ENCODE results near the gene EMCN. TPM values are rescaled to one million over a fixed set of nuclear protein-coding genes. Genes with fewer than 3 reads are reported as not detected.
"Not testable (repeated sequence)": the region's sequence is repeated elsewhere in the genome, so short reads cannot be mapped to it uniquely, and the experiment has no call there.

EMCN gene
- total RNA-seq, 1 donor from 2014 or later = not detected

DNA sequence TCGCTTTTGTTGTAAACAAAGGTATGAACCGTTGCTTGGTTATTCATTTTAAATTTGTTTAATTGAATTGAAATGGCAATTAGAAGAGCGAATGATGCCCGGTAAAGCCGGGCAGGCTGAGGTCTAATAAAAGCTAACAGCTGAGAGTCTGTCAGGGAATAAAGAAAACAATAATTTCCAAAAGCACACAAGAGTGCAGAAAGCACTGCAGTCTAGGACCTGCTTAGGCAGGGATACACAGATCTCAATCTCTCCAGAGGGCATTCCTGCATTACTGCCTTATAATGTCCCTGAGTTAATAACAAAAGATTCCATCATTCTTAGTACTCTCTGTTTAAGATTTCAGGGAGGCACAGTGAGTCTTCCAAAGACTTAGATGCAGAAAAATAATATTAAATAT, 27.6 kb upstream of the EMCN start:
- H3K27ac Mint-ChIP-seq = no peak overlapping the region
- Histone ChIP-seq H3K36me3 (no peaks in the 10 kb centered on the region), H3K9me3 (ENCODE audit: low read depth) (no peaks in the 10 kb centered on the region), H4K20me1 (ENCODE audit: low read depth) (no peaks in the 10 kb centered on the region), H3K79me2 (ENCODE audit: low read depth) (no peaks in the 10 kb centered on the region), H3K9ac (no peak overlapping the region), H3F3A (ENCODE audit: low read depth) (no peaks in the 10 kb centered on the region), H2AFZ (replicated peaks) (peak overlapping the region; percentile 68), H3K4me1 (peaks cover 5% of the 10 kb centered on the region), H3K27me3 (no peaks in the 10 kb centered on the region), H3K27ac (no peak overlapping the region), H3K4me3 (no peak overlapping the region), H3K4me2 (no peak overlapping the region)
- H3K4me3 Mint-ChIP-seq = no peak overlapping the region
- DNase-seq (ENCODE audit: low spot score) = no peak
- no peak for TF ChIP-seq EZH2 (IDR thresholded peaks at IDR 0.05)
- H3K36me3 Mint-ChIP-seq = no peaks in the 10 kb centered on the region
- no peaks in the 10 kb centered on the region for H3K9me3 Mint-ChIP-seq
- no peaks in the 10 kb centered on the region for H3K4me1 Mint-ChIP-seq
- no peaks in the 10 kb centered on the region for H3K27me3 Mint-ChIP-seq (ENCODE audit: insufficient read depth, low read depth)

- Histone ChIP-seq H3K4me3 (no peak overlapping the region), H3K9ac (no peak overlapping the region), H3F3A (ENCODE audit: low read depth) (no peaks in the 10 kb centered on the region), H3K79me2 (ENCODE audit: low read depth) (no peaks in the 10 kb centered on the region), H3K27ac (no peak overlapping the region), H3K9me3 (ENCODE audit: low read depth) (no peaks in the 10 kb centered on the region), H3K36me3 (no peaks in the 10 kb centered on the region), H2AFZ (replicated peaks) (no peak overlapping the region), H4K20me1 (ENCODE audit: low read depth) (no peaks in the 10 kb centered on the region), H3K4me1 (peaks cover under 1% of the 10 kb centered on the region), H3K4me2 (no peak overlapping the region), H3K27me3 (no peaks in the 10 kb centered on the region)
- no peak overlapping the region for H3K4me3 Mint-ChIP-seq
- no peaks in the 10 kb centered on the region for H3K27me3 Mint-ChIP-seq (ENCODE audit: insufficient read depth, low read depth)
- H3K9me3 Mint-ChIP-seq = peaks cover 7% of the 10 kb centered on the region
- no peak overlapping the region for H3K27ac Mint-ChIP-seq
- no peaks in the 10 kb centered on the region for H3K36me3 Mint-ChIP-seq
- TF ChIP-seq EZH2phosphoT487 (IDR thresholded peaks at IDR 0.05) = no peak
- TF ChIP-seq EZH2 (IDR thresholded peaks at IDR 0.05) = no peak
- TF ChIP-seq, protein P1, sequence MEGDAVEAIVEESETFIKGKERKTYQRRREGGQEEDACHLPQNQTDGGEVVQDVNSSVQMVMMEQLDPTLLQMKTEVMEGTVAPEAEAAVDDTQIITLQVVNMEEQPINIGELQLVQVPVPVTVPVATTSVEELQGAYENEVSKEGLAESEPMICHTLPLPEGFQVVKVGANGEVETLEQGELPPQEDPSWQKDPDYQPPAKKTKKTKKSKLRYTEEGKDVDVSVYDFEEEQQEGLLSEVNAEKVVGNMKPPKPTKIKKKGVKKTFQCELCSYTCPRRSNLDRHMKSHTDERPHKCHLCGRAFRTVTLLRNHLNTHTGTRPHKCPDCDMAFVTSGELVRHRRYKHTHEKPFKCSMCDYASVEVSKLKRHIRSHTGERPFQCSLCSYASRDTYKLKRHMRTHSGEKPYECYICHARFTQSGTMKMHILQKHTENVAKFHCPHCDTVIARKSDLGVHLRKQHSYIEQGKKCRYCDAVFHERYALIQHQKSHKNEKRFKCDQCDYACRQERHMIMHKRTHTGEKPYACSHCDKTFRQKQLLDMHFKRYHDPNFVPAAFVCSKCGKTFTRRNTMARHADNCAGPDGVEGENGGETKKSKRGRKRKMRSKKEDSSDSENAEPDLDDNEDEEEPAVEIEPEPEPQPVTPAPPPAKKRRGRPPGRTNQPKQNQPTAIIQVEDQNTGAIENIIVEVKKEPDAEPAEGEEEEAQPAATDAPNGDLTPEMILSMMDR (IDR thresholded peaks at IDR 0.05) = no peak
- H3K4me1 Mint-ChIP-seq = no peaks in the 10 kb centered on the region
- no peak for DNase-seq (ENCODE audit: low spot score)
Measured at GRCh38 chr4:100540131-100540530, 22.3 kb upstream of the EMCN start.

- no peak overlapping the region for H2AFZ ChIP-seq (replicated peaks)
- H3K4me1 ChIP-seq = no peaks in the 10 kb centered on the region
- Mint-ChIP-seq H3K36me3 (no peaks in the 10 kb centered on the region), H3K4me1 (no peaks in the 10 kb centered on the region), H3K4me3 (no peak overlapping the region), H3K27me3 (ENCODE audit: insufficient read depth, low read depth) (no peaks in the 10 kb centered on the region), H3K9me3 (peaks cover 7% of the 10 kb centered on the region), H3K27ac (no peak overlapping the region)
- no peaks in the 10 kb centered on the region for H3K9me3 ChIP-seq (ENCODE audit: low read depth)
- no peak for DNase-seq (ENCODE audit: low spot score)
- H3K4me3 ChIP-seq = no peak overlapping the region
- H3K4me2 ChIP-seq = no peak overlapping the region
- no peak overlapping the region for H3K9ac ChIP-seq
- no peaks in the 10 kb centered on the region for H3F3A ChIP-seq (ENCODE audit: low read depth)
- no peak overlapping the region for H3K27ac ChIP-seq
- no peaks in the 10 kb centered on the region for H3K36me3 ChIP-seq
- no peaks in the 10 kb centered on the region for H3K27me3 ChIP-seq
- no peaks in the 10 kb centered on the region for H3K79me2 ChIP-seq (ENCODE audit: low read depth)
- H4K20me1 ChIP-seq (ENCODE audit: low read depth) = no peaks in the 10 kb centered on the region
- TF ChIP-seq EZH2phosphoT487 (IDR thresholded peaks at IDR 0.05) = no peak
- no peak for TF ChIP-seq EZH2 (IDR thresholded peaks at IDR 0.05)
- TF ChIP-seq, protein P1 (IDR thresholded peaks at IDR 0.05) = no peak
Measured at GRCh38 chr4:100539706-100540105, 21.9 kb upstream of the EMCN start.

GRCh38 chr4:100533741-100534140, 15.9 kb upstream of the EMCN start:
- Histone ChIP-seq H3K4me3 (no peak overlapping the region), H3K9ac (no peak overlapping the region), H3K27ac (no peak overlapping the region), H3K4me2 (no peak overlapping the region), H3F3A (ENCODE audit: low read depth) (no peaks in the 10 kb centered on the region), H3K9me3 (ENCODE audit: low read depth) (no peaks in the 10 kb centered on the region), H3K79me2 (ENCODE audit: low read depth) (no peaks in the 10 kb centered on the region), H3K27me3 (no peaks in the 10 kb centered on the region), H3K4me1 (no peaks in the 10 kb centered on the region), H2AFZ (replicated peaks) (no peak overlapping the region), H4K20me1 (ENCODE audit: low read depth) (no peaks in the 10 kb centered on the region), H3K36me3 (no peaks in the 10 kb centered on the region)
- Mint-ChIP-seq H3K36me3 (no peaks in the 10 kb centered on the region), H3K27ac (no peak overlapping the region), H3K27me3 (ENCODE audit: insufficient read depth, low read depth) (no peaks in the 10 kb centered on the region), H3K4me3 (no peak overlapping the region), H3K4me1 (no peaks in the 10 kb centered on the region), H3K9me3 (peaks cover 16% of the 10 kb centered on the region)
- TF ChIP-seq EZH2phosphoT487 (IDR thresholded peaks at IDR 0.05) = no peak
- TF ChIP-seq, protein P1 (IDR thresholded peaks at IDR 0.05) = no peak
- no peak for TF ChIP-seq EZH2 (IDR thresholded peaks at IDR 0.05)
- DNase-seq (ENCODE audit: low spot score) = no peak

GRCh38 chr4:100530161-100530560, 12.3 kb upstream of the EMCN start:
- not testable (repeated sequence) for H4K20me1 ChIP-seq (ENCODE audit: low read depth); H3K36me3 ChIP-seq; H3K4me1 Mint-ChIP-seq; DNase-seq (ENCODE audit: low spot score); H3K4me3 Mint-ChIP-seq; H3K27me3 Mint-ChIP-seq (ENCODE audit: insufficient read depth, low read depth); H3F3A ChIP-seq (ENCODE audit: low read depth); H3K27me3 ChIP-seq; H3K4me1 ChIP-seq; H3K79me2 ChIP-seq (ENCODE audit: low read depth); H3K4me3 ChIP-seq; H2AFZ ChIP-seq (replicated peaks); H3K27ac Mint-ChIP-seq; H3K36me3 Mint-ChIP-seq; H3K4me2 ChIP-seq; H3K9ac ChIP-seq; H3K9me3 ChIP-seq (ENCODE audit: low read depth); H3K27ac ChIP-seq
- H3K9me3 Mint-ChIP-seq = peaks cover 12% of the 10 kb centered on the region

Data from neural progenitor cell (in vitro differentiated cells).